MM.1S (cell line): ENCODE measurements around the gene ITGA11.

ENCODE experiments used
- EZH2 ChIP-seq: fragments of 300-600 bp; sonication (generic); optimal IDR thresholded peaks from 2 replicates; pipeline ENCODE3; 2017; ENCODE audit warnings: low read depth, mild to moderate bottlenecking, antibody characterized with exemption, low read length, mixed read lengths
- EZH2phosphoT487 ChIP-seq: fragments of 300-600 bp; sonication (generic); IDR thresholded peaks from 2 replicates; pipeline ENCODE4 v1.6.1; 2018; ENCODE audit warnings: antibody characterized with exemption, low read length
- TF ChIP-seq, protein P1 (sequence below): fragments of 300-600 bp; sonication (generic); IDR thresholded peaks from 2 replicates; pipeline ENCODE4 v1.5.1; 2016; ENCODE audit warnings: antibody characterized with exemption, low read length, mixed read lengths

DNA sequence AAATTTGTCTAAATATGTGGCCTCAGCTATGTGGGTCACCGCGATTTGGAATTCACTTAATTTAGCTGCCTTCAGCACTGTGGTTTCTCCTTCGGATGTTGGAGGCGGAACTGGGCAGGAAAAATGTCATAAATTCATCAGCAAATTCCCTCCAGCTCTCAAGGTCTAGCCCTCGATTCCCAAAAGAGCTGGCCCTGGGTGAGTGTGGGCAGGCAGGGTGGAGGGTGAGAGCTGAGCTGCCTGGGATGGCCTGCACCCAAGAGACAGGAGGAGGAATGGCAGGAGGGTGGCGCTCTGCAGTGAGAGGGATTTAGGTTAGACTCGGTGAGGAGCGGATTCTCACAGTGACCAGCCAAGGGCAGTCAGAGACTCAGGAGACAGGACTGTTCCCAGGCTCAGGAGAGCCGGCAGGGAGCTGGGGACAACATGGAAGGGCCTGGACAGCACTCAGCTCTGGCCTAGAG, 97.3 kb downstream of the ITGA11 start:
- TF ChIP-seq, protein P1, sequence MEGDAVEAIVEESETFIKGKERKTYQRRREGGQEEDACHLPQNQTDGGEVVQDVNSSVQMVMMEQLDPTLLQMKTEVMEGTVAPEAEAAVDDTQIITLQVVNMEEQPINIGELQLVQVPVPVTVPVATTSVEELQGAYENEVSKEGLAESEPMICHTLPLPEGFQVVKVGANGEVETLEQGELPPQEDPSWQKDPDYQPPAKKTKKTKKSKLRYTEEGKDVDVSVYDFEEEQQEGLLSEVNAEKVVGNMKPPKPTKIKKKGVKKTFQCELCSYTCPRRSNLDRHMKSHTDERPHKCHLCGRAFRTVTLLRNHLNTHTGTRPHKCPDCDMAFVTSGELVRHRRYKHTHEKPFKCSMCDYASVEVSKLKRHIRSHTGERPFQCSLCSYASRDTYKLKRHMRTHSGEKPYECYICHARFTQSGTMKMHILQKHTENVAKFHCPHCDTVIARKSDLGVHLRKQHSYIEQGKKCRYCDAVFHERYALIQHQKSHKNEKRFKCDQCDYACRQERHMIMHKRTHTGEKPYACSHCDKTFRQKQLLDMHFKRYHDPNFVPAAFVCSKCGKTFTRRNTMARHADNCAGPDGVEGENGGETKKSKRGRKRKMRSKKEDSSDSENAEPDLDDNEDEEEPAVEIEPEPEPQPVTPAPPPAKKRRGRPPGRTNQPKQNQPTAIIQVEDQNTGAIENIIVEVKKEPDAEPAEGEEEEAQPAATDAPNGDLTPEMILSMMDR = no peak
- TF ChIP-seq EZH2 (no peak), EZH2phosphoT487 (no peak)
